AG08396 (cell line): Measurements from ENCODE around the gene NAT8L.

ENCODE experiments used
- DNase-seq: peaks from one replicate; pipeline ENCODE4 v3.0.0; 2012; ENCODE audit warnings: low spot score, mixed read lengths

Gene NAT8L

DNA sequence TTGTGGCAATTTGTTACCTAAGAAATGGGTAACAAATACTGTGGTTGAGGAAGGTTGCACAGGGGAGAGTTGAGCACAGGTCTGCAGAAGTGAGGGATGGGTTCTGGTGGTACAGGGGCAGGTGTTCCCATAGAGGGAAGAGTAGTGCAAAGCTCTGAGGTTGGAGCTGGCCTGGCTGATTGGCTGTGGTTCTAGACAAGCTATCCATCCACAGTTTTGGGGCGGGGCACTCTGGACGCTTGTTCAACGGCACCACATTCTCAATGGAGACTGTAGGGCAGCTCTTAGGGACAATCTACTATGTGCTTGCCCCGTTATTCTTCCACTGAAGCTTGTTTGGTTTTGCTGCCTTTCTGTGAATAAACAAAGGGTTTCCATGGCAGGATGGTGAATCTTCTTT is 35.4 kb downstream of the NAT8L start:
- DNase-seq, result no peak

DNA sequence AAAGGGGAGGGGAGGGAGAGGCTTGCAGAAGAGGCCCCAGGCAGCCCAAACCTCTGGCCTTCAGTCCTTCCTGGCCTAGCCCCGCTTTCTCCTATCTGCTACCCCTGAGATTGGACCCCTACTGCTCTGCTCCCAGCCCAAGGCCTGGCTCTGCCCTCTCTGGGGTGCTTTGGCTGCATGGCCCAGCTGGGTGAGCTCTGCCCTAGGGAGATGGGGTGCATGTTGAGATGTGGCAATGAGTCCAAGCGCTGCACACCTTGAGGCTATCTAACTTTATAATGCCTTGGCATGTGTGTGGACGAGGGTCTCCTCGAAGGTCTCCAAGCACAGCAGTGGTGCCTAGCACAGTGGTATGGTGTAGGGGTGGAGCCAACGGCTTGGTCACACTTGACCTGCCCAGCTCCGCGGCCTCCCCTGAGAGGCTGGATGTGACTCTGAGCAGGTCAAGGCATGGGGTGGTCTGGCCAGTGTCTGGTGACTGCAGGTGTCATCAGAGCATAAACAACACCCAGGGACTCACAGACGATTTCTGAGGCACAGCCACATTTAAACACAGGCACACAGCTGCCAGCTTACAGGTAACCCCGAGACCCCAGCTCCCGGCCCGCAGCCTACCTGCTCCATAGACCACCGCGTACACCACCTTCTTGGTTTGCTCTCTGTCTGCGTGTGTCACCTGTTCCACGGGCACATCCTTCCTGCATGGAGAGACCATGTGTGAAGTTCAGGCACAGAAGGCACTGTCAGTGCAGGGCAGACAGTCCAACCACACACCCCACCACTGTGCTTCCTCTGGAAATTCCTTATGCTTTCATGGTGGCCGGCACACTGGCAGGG is 36.3 kb downstream of the NAT8L start:
- DNase-seq, result no peak

DNA sequence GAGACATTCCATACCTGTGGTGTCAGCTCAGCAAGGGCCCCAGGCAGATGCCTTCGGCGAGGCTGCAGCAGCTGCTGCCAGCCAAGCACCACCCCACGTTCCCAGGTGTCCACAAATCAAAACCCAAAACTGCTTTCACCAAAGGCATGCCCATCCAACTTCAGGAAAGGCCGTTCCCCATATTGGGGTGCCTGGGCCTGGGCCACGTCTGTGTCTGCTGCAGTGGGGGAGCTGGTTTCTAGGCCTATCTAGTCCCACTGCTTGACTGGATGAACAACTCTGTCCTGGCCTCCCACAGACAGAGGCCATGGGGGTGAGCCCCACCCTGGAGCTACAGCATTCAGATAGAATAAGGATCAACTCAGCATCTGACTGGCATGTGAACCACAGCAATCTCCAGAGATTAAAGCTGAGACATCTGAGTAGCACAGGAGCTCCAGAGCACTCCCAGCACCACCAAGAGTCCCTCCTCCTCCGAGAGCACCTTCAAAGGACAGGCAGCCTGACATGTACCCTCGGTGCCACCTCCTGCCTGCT is 37.0 kb downstream of the NAT8L start:
- no peak for DNase-seq

DNA sequence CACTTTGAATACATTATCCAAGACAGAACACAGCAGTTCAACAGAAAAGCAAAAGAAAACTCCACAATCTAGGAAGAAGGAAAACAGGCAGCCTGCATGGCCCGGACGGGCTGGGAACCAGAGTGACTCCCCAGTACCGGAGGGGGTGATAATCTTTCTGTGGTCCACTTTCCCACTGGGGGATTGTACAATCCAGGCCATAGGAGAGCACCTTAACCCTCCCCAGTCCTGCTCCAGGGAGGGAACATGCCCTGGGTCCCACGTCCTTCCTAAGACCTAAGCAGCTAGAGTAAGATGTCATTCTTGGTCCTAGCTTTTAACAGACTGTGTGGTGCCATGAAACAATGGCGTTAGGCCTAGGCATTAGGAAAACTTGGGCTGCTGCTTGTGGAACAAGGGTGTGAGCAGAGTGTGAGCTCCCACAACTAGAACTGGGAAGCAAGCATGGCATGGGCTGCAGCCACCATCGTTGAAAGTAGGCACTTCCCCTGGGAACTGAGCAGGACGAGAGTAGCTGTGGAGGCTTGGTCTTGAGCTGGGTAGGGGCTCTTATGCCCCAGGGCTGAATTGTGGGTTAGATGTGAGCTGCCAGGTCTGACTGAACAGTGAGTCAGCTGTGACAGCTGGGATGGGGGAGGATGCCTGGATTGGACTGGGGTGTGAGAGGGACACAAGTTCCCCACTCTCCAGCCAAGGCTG is 42.4 kb downstream of the NAT8L start:
- peak; percentile 54 for DNase-seq

DNA sequence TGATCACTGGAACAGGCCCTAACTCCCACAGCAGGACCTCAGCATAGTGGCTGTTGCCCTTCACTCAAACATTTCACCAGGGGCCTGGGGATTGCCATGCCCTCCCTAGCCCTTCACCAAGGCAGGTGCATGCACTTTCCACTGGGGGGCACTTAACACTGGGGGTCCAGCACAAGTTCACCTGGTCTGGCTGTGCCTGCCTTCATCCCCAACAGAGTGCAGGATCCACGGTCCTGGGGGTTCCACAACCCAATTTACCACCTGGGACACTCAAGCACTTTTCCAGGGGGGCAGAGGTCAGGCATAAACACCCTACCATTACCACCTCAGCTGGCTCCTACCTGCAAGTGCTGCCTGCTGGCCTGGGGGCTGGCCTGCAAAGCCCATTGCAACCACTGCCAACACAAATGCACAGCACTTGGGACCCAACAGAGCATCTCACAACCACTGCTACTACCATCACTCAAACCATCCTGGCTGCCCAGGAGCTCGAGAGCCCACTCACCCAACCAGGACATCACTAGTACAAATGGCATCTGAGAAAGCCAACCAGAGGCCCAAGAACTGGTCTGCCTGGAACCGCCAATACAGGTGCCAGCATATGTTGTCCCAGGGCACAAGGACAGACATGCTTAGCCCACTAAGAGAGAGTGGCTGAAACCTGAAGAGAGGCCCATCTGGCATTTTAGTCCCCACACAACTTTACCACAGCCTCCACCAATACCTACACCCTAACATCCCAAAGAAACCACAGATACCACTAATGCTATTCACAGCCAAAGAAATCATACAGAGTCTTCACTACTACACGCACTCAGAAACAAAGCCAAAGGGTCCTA is 43.1 kb downstream of the NAT8L start:
- no peak for DNase-seq

DNA sequence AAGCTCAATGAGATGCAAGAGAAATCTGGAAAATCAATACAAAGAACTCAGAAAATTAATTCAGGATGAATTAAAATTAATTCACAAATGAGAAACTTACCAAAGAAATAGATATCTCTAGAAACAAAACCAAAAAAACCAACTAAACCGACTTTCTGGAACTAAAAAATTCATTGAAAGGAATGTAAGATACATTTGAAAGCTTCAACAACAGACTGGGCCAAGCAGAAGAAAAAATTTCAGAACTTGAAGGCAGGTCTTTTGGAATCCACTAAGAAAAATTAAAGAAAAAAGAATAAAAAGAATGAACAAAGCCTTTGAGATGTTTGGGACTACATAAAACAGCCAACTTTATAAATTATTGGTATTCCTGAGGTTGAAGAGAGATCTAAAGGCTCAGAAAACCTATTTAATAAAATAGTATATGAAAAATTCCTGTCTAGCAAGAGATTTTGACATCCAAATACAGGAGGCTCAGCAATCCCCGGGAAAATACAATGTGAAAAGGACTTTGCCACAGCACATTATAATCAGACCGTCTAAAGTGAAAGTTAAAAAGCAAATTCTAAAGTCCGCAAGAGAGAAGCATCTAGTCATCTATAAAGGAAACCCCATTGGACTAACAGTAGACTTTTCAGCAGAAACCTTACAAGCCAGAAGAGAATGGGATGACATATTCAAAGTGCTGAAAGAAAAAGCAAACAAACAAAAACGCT is 44.2 kb downstream of the NAT8L start:
- DNase-seq, result no peak

DNA sequence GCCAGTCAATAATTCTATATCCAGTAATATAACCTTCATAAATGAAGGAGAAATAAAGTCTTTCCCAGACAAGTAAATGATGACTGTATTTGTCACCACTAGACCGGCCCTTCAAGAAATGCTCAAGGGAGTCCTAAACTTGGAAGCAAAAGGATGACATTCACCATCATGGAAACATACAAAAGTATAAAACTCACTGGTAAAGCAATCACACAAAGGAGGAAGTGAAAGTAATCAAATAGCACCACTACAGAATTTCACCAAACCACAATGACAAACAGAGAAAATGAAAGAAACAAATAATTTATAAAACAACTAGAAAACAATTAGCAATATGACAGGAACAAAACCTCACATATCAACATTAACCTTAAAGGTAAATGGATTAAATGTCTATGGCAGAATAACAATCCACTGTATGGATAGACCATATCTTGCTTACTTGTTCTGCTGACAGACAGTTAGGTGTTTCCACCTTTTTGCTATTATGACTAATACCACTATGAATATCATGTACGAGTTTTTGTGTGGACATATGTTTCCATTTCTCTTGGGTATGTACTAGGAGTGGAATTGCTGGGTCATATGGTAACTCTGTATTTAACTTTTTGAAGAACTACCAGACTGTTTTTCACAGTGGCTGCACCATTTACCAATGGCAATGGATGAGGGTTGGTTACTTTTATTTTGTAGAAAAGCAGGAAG is 44.9 kb downstream of the NAT8L start:
- no peak for DNase-seq

DNA sequence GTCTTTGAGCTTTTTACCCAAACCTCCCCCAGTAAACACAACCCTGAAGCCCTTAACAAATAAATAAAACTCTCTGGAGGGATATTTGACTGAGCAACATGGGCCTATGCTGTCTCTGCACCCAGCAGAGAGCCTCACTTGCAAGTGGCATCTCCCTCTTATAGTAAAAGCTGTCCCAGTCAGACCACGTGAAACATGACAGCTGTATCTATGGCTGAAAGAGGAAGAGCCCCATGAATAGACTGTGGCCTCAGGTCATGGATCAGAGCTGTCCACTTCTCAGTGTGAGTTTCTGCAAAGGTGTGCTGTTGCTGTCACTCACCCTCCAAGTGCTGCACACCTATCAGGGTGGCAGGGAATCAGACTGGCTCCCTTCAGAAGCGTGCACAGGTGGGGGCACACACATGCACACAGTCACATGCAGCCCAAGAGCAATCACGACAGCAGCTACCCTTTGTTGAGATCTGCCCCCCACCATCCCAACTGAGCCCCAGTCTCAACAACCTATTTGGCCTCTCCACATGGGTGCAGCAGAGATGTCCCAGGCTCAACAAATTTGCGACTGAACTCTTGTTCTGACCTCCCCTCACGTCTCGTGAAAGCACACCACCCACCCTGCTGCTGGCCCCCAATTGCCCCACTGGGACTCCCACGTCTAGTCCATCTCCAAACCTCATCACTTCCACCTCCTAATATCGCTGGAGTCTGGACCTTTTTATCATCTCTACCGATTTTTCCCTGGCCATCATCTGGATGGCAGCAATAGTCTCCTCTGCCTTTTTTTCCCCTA is 45.6 kb downstream of the NAT8L start:
- DNase-seq, result no peak

DNA sequence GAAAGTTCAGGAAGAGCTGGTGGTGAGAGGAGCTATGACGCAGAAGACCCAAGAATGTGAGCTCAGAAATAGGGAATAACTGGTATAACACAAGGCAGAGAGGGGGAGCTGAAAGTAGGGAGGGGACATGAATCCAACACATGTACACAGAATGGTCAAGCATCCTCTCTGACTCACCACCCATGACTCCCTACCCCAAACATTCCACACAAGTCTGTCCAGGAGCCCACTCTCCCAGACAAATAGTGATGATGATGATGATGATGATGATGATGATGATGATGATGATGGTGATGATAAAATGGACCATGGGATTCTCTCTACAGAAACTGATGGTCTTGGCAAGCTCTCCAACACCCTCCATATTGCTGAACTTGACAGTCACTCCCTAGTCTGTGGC is 46.4 kb downstream of the NAT8L start:
- peak; percentile 51 for DNase-seq

DNA sequence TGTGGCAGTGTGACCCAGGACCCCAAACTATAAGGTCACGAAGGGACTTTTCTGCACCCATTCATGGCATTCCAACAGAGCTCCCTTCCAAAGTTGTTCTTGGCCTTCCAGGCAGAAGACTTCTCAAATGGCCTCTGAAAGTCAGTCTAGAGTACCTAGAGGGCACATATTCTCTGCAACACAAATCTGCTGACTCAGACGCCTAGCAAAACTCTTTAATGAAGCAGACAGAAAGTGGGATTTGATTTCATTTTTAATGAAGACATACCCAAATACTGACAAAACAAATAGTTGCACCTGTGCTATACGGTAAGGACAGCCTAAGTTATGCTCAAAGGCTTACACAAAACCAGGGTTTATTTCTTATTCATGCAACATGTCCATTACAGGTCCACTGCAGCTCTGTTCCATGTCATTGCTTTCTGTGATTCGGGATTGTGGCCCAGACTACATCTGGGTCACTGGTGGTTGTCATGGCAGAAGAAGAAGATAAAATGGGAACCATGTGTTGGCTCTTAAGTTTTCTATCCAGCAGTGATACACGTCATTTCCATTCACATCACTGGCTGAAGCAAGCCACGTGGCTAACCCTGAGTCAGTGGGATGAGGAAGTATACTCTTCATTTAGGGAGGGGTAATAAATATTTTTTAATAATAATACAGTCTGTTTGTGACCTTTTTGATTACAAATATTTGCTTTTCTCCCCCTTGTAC is 57.7 kb downstream of the NAT8L start:
- no peak for DNase-seq
